Heart right ventricle (tissue), 16 donors: Measurements from ENCODE around the gene YRDC. TPM values are rescaled to one million over a fixed set of nuclear protein-coding genes. Genes with fewer than 3 reads are reported as not detected.
A peak's percentile ranks its signal among the peaks of the same experiment; 100 is the strongest.

Source experiments
- ATAC-seq, 8 donors: fragments of 200-7000 bp; cut with Tn5 transposase; one replicate each; pipeline ENCODE4 v1.9.1; 2020; ENCODE audit warnings: mild to moderate bottlenecking in 8 of 8, moderate library complexity in 8 of 8, moderate number of reproducible peaks in 1 of 8
- DNase-seq, 2 donors: peaks; one replicate each; pipeline ENCODE4 v3.0.0-alpha.2; 2020
- H3K27ac ChIP-seq, 10 donors: fragments of 200-600 bp; sonication (generic) in 2 of 10; one replicate each; pipeline versions ENCODE4 v1.5.0 to v1.8.0; 2020 to 2022; ENCODE audit warnings: mild to moderate bottlenecking in 3 of 10
- H3K27me3 ChIP-seq, 7 donors: fragments of 200-600 bp; one replicate each; pipeline ENCODE4 v1.8.0; 2021 to 2022; ENCODE audit warnings: mild to moderate bottlenecking in 2 of 7
- H3K36me3 ChIP-seq, 9 donors: fragments of 200-600 bp; sonication (generic) in 1 of 9; one replicate each; pipeline versions ENCODE4 v1.5.0 to v1.8.0; 2020 to 2022; ENCODE audit warnings: mild to moderate bottlenecking in 2 of 9
- H3K4me1 ChIP-seq, 9 donors: fragments of 200-600 bp; sonication (generic) in 1 of 9; one replicate each; pipeline versions ENCODE4 v1.5.0 to v1.8.0; 2020 to 2022; ENCODE audit warnings: mild to moderate bottlenecking in 4 of 9
- H3K4me3 ChIP-seq, 10 donors: fragments of 200-600 bp; sonication (generic) in 2 of 10; one replicate each; pipeline versions ENCODE4 v1.5.0 to v1.8.0; 2020 to 2022; ENCODE audit warnings: mild to moderate bottlenecking in 7 of 10, moderate library complexity in 2 of 10
- H3K9me3 ChIP-seq, 11 donors: fragments of 200-600 bp in 10 of 11; sonication (generic) in 2 of 11; one replicate each; pipeline versions ENCODE4 v1.5.0 to v1.8.0; 2013 to 2022; ENCODE audit warnings: mild to moderate bottlenecking in 2 of 11, control low read depth in 1 of 11, moderate library complexity in 1 of 11
- CTCF ChIP-seq, 9 donors: fragments of 200-600 bp; sonication (generic) in 2 of 9; IDR thresholded peaks; one replicate each; pipeline versions ENCODE4 v1.5.0 to v1.8.0; 2021 to 2022; ENCODE audit warnings: antibody characterized with exemption in 9 of 9, mild to moderate bottlenecking in 5 of 9, moderate library complexity in 1 of 9
- WGBS, 2 donors: extraction: QIAGEN DNeasy Blood & Tissue Kit; methylation state at CpG; one replicate each; pipeline ENCODE4 v1.1.7; 2013; ENCODE audit warnings: inconsistent platforms in 1 of 2; 5-methylcytosine and 5-hydroxymethylcytosine counted together
- intact Hi-C, 10 donors: fragments of 100-400 bp; cut with DNase I; formaldehyde crosslinking; loops; one replicate each; pipeline versions ENCODE4 v1.11.1 to v1.14.2; 2022
- polyA plus RNA-seq, 2 donors: library from polyadenylated mRNA; stranded (reverse); fragments of 200-250 nt; gene quantifications; one replicate each; pipeline ENCODE4 v1.2.3, GENCODE V29; 2013
- total RNA-seq, 10 donors: library from RNA; stranded (reverse); fragmentation: NEBNext Ultra II Directional in 3 of 10; extraction: Animal tissue kit (Norgen Biotek cat#: 25700) in 3 of 10; gene quantifications; one replicate each; pipeline versions ENCODE4 v1.2.1 to v1.2.4, GENCODE V29; 2021 to 2023
- donor health status: Arrhythmogenic right ventricular cardiomyopathy.
- donor health status: ischemic (EF 13 %, LVEDD 7.1; RV severe dilation, severe dysfunction).
- donor health status: healthy with polysubstance abuse.
- donor health status: DM: no; HTN: yes; CAD: no.
- donor health status: DM: no; HTN: no; CAD: no.
- donor health status: ischemic (EF 25% LVEDD 6.9; RV normal size, moderate dysfunction).
- donor health status: ischemic (EF 25% LVEDD 5.7; RV mildly dilated, moderate dysfunction).
- donor health status: healthy.
- donor health status: DM: yes; HTN: yes; CAD: no.
- donor health status: Ischemic cardiomyopathy.
- donor health status: ischemic (EF 35%, LVEDD 5.7; RV mildly dilated, moderate dysfunction).
- donor health status: nonischemic (EF 11% LVEDD 7.7; RV severe dilation, severe dysfunction).
- donor health status: DM: yes; HTN: yes; CAD: no.
- donor health status: PGD.
- donor health status: ischemic (EF 29% LVEDD 5.4; RV normal size, mild dysfunction).
- donor health status: nonischemic (EF 23%, LVEDD 6.1; RV moderate dilation, normal function).

YRDC gene
- total and polyA plus RNA-seq, 12 donors: 3.3 to 15.9 (median 5.5) TPM

- ATAC-seq (no peak), DNase-seq (no peak)
- TF ChIP-seq CTCF (IDR thresholded peaks at IDR 0.05): no peak
- peaks cover 0 to 96% (median 48%) of the 10 kb centered on the region in 9 donors for H3K4me1 ChIP-seq
- no peaks in the 10 kb centered on the region for H3K9me3 ChIP-seq
- no peaks in the 10 kb centered on the region for H3K27me3 ChIP-seq
- peak overlapping the region in 2 of 10 donors; percentile 21 to 75 for H3K27ac ChIP-seq
- intact Hi-C loops: no loop called here
- H3K36me3 ChIP-seq: peaks cover 0 to 48% (median 3%) of the 10 kb centered on the region in 9 donors
- H3K4me3 ChIP-seq: peak overlapping the region in 1 of 10 donors; percentile 1
Measured at GRCh38 chr1:37851262-37851661, 43.3 kb upstream of the YRDC start.

- Histone ChIP-seq H3K27ac (peak overlapping the region in 2 of 10 donors; percentile 21 to 75), H3K4me3 (peak overlapping the region in 1 of 10 donors; percentile 1), H3K9me3 (no peaks in the 10 kb centered on the region), H3K27me3 (no peaks in the 10 kb centered on the region), H3K36me3 (peaks cover 0 to 45% (median 3%) of the 10 kb centered on the region in 9 donors), H3K4me1 (peaks cover 0 to 96% (median 41%) of the 10 kb centered on the region in 9 donors)
- WGBS, 2 donors: 86 to 93% methylated on average over 6 of the region's 6 CpGs
- ATAC-seq: no peak
- TF ChIP-seq CTCF (IDR thresholded peaks at IDR 0.05): no peak
- no peak for DNase-seq
- intact Hi-C loops: no loop called here
Measured at GRCh38 chr1:37850352-37850955, 42.4 kb upstream of the YRDC start.

GRCh38 chr1:37849480-37849879 lies 41.5 kb upstream of the YRDC start:
- Histone ChIP-seq H3K4me3 (no peak overlapping the region), H3K27ac (peak overlapping the region in 1 of 10 donors; percentile 75), H3K27me3 (no peaks in the 10 kb centered on the region), H3K36me3 (peaks cover 0 to 38% (median 1%) of the 10 kb centered on the region in 9 donors), H3K9me3 (no peaks in the 10 kb centered on the region), H3K4me1 (peaks cover 0 to 96% (median 36%) of the 10 kb centered on the region in 9 donors)
- intact Hi-C loops: no loop called here
- WGBS, 2 donors: 96 to 97% methylated on average over 3 of the region's 3 CpGs
- TF ChIP-seq CTCF (IDR thresholded peaks at IDR 0.05): no peak
- ATAC-seq (no peak), DNase-seq (no peak)

DNA sequence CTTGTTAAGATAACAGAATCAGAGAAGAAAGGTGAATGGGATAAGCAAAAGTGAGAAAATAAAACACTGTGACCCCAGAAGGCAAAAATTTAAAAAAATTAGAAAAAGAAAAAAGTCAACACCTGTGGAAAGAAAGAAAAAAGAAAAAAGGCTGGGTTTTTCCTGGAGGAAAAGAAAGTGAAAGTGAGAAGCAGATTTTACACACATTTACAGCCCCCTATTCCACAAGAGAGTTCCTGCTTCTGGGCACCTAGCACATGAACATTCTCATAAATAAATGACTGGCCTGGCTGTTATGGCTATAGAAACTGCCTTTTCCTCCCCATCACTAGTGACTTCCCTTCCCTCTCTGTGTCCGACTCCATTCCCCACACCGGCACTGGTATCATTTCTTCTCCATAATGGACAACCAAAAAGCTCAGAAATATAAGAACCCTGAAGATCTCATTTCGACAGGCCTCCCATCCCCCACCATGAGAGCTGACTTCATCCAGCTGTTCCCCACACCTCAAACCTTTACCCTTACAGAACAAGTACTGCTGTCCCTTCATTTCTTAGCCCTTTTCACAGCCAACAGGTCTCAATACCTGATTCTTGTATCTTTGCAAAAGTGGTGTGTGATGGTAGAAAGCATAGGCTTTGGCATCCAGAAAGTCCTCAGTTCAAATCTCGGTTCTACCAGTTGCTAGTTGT lies 38.8 kb upstream of the YRDC start:
- H3K27ac ChIP-seq: peak overlapping the region in 1 of 10 donors; percentile 61
- no peak for TF ChIP-seq CTCF (IDR thresholded peaks at IDR 0.05)
- no peaks in the 10 kb centered on the region for H3K9me3 ChIP-seq
- intact Hi-C loops: no loop called here
- H3K27me3 ChIP-seq: no peaks in the 10 kb centered on the region
- no peak overlapping the region for H3K4me3 ChIP-seq
- peaks cover 0 to 92% (median 15%) of the 10 kb centered on the region in 9 donors for H3K4me1 ChIP-seq
- no peak for DNase-seq
- ATAC-seq: no peak
- 79 to 87% methylated on average over 4 of the region's 4 CpGs for WGBS, 2 donors
- peaks cover 0 to 39% (median 0%) of the 10 kb centered on the region in 9 donors for H3K36me3 ChIP-seq
